Activated CD4-positive, alpha-beta T cell treated with anti-CD3 and anti-CD28 coated beads, Interleukin-2, Interleukin-6, amounts not matched to agents 100 ng/mL and 50 ng/mL, durations not matched to agents 16 hours and 8 hours (primary cell): ENCODE data around the gene LAIR1.
"Not testable (repeated sequence)": the region's sequence is repeated elsewhere in the genome, so short reads cannot be mapped to it uniquely, and the experiment has no call there.

Source experiments
- DNase-seq: peaks from one replicate; pipeline ENCODE4 v3.0.0-alpha.2; 2020

LAIR1 gene

GRCh38 chr19:54375181-54375938 lies 10.6 kb upstream of the LAIR1 start:
- not testable (repeated sequence) for DNase-seq

GRCh38 chr19:54373781-54374631 lies 9.3 kb upstream of the LAIR1 start:
- DNase-seq: no peak

- not testable (repeated sequence) for DNase-seq
Measured at GRCh38 chr19:54371453-54371852, 6.7 kb upstream of the LAIR1 start.

GRCh38 chr19:54370434-54370796 lies 5.7 kb upstream of the LAIR1 start:
- DNase-seq: peak; percentile 78

- not testable (repeated sequence) for DNase-seq
Measured at GRCh38 chr19:54369688-54370433, 5.1 kb upstream of the LAIR1 start.

GRCh38 chr19:54369082-54369687 lies 4.5 kb upstream of the LAIR1 start:
- no peak for DNase-seq

- no peak for DNase-seq
Measured at GRCh38 chr19:54366811-54367210, 2.1 kb upstream of the LAIR1 start.

GRCh38 chr19:54365798-54366197 lies 1.1 kb upstream of the LAIR1 start:
- DNase-seq: not testable (repeated sequence)

GRCh38 chr19:54361680-54362422 lies 2.9 kb downstream of the LAIR1 start:
- not testable (repeated sequence) for DNase-seq

GRCh38 chr19:54359149-54359820 lies 5.4 kb downstream of the LAIR1 start:
- peak; percentile 66 for DNase-seq

- DNase-seq: no peak
Measured at GRCh38 chr19:54357381-54357780, 7.3 kb downstream of the LAIR1 start.

- DNase-seq: no peak
Measured at GRCh38 chr19:54356444-54357056, 8.2 kb downstream of the LAIR1 start.

- DNase-seq: no peak
Measured at GRCh38 chr19:54355675-54356074, 9.1 kb downstream of the LAIR1 start.

GRCh38 chr19:54354761-54355160 lies 10.0 kb downstream of the LAIR1 start:
- no peak for DNase-seq

- DNase-seq: no peak
Measured at GRCh38 chr19:54352546-54352945, 12.2 kb downstream of the LAIR1 start.

- DNase-seq: no peak
Measured at GRCh38 chr19:54352041-54352440, 12.7 kb downstream of the LAIR1 start.

- no peak for DNase-seq
Measured at GRCh38 chr19:54351474-54351873, 13.3 kb downstream of the LAIR1 start.

- no peak for DNase-seq
Measured at GRCh38 chr19:54345938-54346386, 18.8 kb downstream of the LAIR1 start.

- no peak for DNase-seq
Measured at GRCh38 chr19:54343868-54344267, 20.9 kb downstream of the LAIR1 start.

- no peak for DNase-seq
Measured at GRCh38 chr19:54341295-54341694, 23.4 kb downstream of the LAIR1 start.
